ENCODE measurements around the gene ARHGAP15.

GRCh38 chr2:143734507-143734906 lies 605.3 kb downstream of the ARHGAP15 start:
- TF ChIP-seq CTCF (conservative IDR thresholded peaks at IDR 0.05) (no peak), EZH2 (IDR thresholded peaks at IDR 0.05; ENCODE audit: low read depth) (no peak)
